Left hindlimb (tissue), 1 donor: ENCODE measurements around the gene NR3C2.
"Not testable (repeated sequence)": the region's sequence is repeated elsewhere in the genome, so short reads cannot be mapped to it uniquely, and the experiment has no call there.

Experiments used
- DNase-seq: peaks from one replicate; pipeline ENCODE4 v3.0.0-alpha.2; 2018

The NR3C2 gene

GRCh38 chr4:148093065-148093464 lies 349.1 kb downstream of the NR3C2 start:
- no peak for DNase-seq

DNA sequence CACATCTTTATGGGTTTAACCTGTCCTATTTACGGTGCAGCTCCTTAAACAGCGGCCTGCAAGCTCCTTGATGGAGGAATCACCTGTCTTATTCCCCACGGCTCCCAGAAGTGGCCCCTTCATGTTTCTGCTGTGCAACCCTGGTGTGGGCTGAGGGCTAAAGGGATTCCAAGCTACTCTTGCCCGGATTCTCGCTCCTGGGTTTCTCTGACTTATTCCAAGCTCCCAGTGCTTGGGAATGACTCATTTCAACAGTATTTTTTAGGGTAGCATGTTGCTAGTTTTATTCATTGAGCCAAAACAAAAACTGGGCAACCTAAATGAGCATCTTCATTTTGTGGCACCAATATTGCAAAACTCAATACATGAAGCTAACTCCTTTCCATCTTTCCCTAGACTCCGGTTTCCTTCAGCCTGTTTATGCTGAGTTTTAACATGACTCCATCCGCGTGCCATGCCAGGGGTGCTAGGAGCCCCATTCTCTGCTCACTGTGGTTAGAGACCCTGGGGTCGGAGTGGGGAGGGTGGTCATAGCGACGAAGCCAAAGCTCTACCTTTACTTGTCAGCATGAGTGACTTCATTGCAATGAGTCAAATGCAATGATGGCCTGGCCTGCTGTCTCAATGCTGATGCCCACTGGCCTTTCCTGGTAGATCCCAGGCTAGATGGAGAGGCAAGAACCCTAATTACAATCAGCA lies 349.7 kb downstream of the NR3C2 start:
- no peak for DNase-seq

DNA sequence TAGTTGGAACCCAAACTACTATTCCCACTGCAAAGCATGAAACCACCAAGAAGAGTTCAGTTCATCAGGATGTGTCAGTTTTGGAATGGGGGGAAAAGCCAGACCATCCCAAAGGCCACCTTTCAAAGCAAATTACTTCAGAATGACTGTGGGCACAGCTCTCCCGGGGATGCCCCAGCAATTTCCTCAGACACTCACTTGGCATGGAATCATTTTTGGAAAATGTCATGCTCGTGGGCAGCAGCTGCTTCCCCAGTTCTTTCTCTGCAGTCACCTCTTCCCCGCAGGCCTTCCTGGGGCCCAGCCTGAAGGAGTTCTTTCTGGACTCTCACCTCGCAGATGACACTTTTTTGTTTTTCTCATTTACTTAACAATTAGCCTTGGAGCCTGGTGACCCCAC lies 350.3 kb downstream of the NR3C2 start:
- DNase-seq: no peak

GRCh38 chr4:148090503-148091476 lies 351.4 kb downstream of the NR3C2 start:
- no peak for DNase-seq

GRCh38 chr4:148090029-148090428 lies 352.2 kb downstream of the NR3C2 start:
- DNase-seq: no peak

DNA sequence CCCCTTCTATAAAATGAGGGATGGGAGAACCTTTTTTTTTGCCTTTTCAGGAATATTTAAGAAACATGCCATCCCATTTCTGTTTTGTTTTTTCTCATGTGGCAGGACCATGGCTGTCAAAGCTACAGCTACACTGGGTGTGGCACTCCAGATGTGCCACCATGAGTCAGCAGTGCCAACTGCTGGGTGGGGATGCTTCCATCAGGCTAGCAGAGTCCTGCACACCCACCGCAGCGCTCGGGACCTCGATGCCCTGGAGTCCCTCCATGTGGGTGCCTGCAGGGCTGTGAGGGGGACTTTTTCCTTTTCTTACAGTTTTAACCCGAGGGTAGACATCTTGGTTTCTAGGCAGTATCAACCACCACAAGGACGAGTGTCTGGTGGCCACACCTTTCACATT lies 352.6 kb downstream of the NR3C2 start:
- DNase-seq: no peak

DNA sequence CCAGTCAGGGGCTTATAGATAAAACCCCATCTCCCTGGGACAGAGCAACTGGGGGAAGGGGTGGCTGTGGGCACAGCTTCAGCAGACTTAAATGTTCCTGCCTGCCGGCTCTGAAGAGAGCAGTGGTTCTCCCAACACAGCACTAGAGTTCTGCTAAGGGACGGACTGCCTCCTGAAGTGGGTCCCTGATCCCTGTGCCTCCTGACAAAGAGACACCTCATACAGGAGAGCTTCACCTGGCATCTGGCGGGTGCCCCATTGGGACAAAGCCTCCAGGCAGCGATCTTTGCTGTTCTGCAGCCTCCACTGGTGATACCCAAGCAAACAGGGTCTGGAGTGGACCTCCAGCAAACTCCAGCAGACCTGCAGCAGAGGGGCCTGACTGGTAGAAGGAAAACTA lies 359.1 kb downstream of the NR3C2 start:
- not testable (repeated sequence) for DNase-seq

DNA sequence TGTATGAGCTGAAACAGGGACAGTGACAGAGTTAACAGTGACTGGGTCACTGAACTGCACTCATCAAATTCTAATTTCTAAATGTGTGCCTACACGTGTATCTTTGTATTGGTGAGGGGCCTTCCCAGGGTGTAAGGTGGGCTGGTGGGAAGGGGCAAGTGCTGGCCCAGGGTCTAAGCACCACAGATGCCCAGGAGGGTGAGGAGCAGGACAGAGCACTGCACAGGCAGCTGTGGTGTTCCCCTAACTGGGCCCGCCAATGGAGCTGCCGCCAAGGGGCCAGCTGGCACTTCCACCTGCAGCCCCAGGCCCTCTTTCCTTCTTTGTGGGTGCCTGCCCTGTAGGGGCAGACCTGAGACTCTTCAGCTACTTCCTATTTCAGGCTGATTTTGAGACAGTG lies 360.5 kb downstream of the NR3C2 start:
- no peak for DNase-seq

- DNase-seq: no peak
These were observed 360.9 kb downstream of the NR3C2 start for GRCh38 chr4:148081267-148081666.

DNA sequence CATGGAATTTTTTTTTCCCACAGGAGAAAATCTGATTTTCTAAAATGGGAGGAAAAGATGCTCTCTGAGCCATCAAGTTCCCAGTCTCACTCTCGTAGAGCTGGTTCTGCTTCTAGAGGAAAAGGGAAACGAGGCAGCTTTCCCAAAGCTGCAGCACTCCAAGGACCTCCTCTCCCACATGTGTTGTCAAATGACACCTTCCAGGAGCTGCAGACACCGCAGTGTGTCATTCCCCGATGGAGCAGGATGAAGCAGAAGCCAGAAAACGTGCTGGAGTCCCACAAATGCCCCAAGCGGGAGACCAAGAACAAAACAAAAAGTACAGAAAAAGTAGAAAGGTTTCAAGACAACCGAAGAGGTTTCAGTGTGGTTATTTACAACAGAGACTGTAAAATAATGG lies 362.3 kb downstream of the NR3C2 start:
- no peak for DNase-seq

GRCh38 chr4:148078061-148078460 lies 364.2 kb downstream of the NR3C2 start:
- DNase-seq: no peak

DNA sequence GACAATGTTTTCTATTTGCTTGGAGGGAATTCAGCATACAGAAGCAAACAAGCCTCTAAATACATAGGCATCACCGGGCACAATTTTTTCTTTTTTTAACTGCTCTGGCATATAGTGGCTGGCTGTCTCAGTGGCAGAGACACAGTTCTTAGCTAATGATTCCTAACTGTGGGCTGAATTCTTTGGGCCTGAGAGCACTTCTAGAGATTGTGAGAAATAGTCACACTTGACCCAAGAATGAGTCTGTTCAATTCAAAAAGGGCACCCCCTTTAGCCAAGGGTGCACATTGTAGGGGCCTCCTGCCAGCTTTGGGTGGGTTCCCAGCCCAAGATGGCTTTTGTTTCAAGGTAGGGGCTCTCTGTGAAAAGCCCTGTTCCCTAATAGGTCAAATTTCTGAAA lies 364.6 kb downstream of the NR3C2 start:
- DNase-seq: no peak

DNA sequence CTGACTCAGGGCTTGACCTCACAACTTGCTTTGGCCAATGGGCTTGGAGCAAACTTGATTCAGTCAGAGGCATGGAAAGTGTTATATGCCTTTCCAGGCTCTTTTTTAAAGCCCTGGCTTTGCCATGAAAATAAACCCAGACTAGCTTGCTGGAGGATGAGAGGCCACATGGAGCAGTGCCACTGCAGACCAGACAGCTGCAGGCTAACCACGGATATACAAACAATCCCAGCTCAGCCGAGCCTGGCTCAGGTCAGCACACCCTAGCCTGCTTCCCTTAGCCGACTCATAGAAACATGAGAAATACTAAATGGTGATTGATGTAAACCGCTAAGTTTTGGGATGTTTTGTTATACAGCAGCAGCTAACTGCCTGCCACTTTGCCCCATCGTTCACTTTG lies 365.2 kb downstream of the NR3C2 start:
- DNase-seq: no peak

- no peak for DNase-seq
These were observed 366.8 kb downstream of the NR3C2 start for GRCh38 chr4:148075438-148075837.

DNA sequence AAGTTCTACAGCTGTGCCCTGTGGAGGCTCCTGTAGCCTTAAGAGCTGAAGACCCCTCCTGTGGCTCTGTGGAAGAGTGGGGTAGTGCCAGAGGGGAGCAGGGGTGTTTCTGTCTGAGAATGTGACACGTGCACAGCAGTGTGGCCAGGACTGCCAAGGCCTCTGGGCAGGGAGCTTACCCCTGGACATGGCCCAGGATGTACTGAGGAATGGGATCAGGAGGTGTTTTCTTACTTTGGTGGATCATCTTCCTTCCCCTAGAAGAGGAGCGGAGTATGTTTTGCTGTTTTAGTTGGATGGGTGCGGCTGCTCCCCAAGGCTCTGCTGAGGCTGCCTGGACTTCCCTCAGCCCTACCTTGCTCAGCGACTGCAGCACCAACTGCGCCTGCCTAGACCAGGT lies 367.8 kb downstream of the NR3C2 start:
- DNase-seq: no peak

- no peak for DNase-seq
These were observed 368.9 kb downstream of the NR3C2 start for GRCh38 chr4:148073349-148073748.

DNA sequence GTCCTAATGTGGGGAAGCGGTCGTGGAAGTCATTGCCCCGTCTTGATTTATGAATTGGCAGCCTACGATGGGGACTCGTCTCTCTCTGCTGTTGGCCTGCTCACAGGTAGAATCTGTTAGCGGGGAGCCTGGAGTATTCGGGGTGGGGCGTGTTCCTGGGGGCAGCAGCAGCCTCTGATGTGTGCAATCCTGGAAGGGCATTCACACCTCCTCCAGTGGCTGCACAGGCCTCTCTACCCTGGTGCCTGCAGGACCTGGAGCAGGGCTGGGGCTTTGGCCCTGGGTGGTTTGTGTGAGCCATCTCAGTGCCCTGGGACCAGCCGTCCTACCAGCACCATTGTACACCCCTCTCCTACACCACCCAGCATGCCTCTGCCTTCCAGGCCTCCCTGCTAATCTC lies 369.4 kb downstream of the NR3C2 start:
- DNase-seq: no peak

GRCh38 chr4:148071009-148071408 lies 371.2 kb downstream of the NR3C2 start:
- no peak for DNase-seq

DNA sequence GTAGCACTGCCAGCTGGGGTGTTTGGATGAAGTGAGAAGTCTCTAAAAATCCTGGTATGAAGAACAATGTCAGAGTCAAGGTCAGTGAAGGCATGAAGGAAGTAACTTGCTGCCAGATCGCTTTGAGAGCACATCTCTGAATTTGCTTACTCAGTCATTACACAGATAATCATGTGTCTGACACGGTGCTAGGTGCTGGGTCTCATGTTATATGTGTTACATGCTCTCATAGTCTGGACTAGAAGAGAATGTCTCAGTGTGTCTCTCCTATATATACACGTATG lies 372.4 kb downstream of the NR3C2 start:
- DNase-seq: no peak

DNA sequence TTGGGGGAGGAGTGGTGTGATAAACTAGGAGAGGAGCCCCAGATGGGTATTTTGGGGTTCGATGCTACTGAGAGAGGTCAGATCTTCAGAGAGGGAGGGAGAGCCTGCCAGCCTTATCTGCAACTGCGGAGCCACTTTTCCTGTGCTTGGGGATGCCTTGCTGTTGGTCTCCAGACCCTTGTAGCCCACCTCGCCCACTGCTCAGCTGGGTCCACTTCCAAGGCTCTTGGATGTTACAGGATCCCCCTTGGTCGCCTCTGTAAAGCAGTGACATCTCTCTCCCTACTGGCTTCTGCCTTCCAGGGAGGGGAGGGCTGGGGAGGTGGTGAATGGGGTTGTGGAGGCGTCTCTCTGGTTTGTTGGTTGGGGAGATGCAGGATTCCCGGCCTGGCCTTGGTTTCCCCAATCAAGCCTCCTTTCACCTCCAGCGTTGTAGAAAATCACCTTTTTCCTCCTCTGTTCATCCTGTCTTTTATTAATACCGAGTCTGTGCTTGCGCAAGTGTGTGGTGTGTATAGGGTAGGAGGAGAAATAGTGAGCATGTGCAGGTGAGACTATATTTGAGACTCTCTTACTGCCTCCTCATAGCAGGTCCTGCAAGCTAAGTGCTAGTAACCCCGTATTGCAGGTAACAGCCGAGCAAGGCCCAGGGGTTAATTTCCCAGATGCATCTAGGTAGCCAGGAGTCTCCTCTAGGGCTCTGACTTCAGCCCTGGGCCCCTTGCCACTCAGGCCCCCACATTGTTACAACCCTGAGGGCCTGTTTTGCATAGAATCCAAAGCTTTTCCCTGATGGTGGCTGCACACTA lies 372.9 kb downstream of the NR3C2 start:
- DNase-seq: no peak

DNA sequence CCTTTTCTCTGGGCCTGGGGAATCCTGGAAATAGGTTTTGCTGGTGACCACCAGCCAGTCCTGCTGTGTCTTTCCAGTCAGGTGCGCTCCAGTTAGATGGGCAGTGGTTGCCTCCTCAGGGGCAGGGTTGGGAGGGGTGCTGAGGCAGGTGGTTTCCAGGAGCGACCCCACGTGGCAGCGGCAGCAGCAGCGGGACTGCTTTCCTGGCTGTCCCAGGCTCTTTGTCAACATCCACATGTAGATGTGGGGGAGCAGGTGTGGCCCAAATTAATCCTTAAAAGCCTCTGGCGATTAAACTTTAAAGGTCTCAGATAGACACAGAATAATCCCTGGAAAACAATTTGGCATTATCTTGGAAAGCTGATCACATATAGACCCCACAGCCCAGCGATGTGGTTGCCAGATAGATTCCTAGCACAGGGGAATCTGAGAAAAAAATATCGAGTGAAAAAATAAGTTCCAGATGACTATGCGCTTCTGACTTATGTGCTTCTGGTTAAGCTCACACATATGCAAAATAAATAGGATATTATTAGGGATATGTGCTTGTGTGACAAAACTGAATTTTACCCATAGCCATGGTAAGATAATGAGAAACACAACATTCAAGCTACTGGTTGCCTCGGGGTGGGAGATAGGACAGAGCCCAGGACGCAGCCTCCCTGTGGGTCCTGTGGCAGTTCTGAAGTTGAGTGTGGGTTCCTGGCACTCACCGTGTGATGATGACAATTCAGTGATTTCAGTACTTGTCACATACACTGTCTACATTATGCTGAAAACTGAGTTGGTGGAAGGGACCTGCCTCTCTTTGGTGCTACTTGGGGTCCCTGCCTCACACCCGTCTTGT lies 373.9 kb downstream of the NR3C2 start:
- no peak for DNase-seq

GRCh38 chr4:148067301-148067916 lies 374.8 kb downstream of the NR3C2 start:
- no peak for DNase-seq
